Gastroesophageal sphincter (tissue), 2 donors: ENCODE results near the gene CNNM1.

ENCODE experiments used
- POLR2A ChIP-seq, 2 donors: fragments of 450-650 bp; IDR thresholded peaks; one replicate each; pipeline ENCODE4 v1.6.1; 2017; ENCODE audit warnings: antibody characterized with exemption in 2 of 2, mild to moderate bottlenecking in 2 of 2, moderate library complexity in 1 of 2
- POLR2AphosphoS5 ChIP-seq: sonication (generic); formaldehyde crosslinking; IDR thresholded peaks from one replicate; pipeline ENCODE4 v1.6.1; 2017; ENCODE audit warnings: antibody characterized with exemption

- no peak for TF ChIP-seq POLR2A (IDR thresholded peaks at IDR 0.05)
- TF ChIP-seq POLR2AphosphoS5: no peak
Measured at GRCh38 chr10:99345350-99345749, 16.2 kb downstream of the CNNM1 start.
